GM23338 (cell line): Measurements from ENCODE around the gene DGCR6L.
"Not testable (repeated sequence)": the region's sequence is repeated elsewhere in the genome, so short reads cannot be mapped to it uniquely, and the experiment has no call there.

Source experiments
- CREB1 ChIP-seq: fragments of 250-450 bp; sonication (Bioruptor Pico); IDR thresholded peaks from 2 replicates; pipeline ENCODE4 v1.5.0; 2020; ENCODE audit warnings: low read depth, mild to moderate bottlenecking, moderate library complexity
- CTCF ChIP-seq, 2 experiments: fragments of 200-600 bp in 1 of 2; sonication (generic) in 1 of 2; conservative IDR thresholded peaks; 2 replicates each; pipeline versions ENCODE4 v1.5.1 to v1.6.1; 2016 to 2017; ENCODE audit warnings: antibody characterized with exemption in 2 of 2, low read depth in 2 of 2, mild to moderate bottlenecking in 2 of 2, moderate library complexity in 1 of 2
- ETS1 ChIP-seq: IDR thresholded peaks from 2 replicates; pipeline ENCODE4 v1.6.1; 2016; ENCODE audit warnings: antibody characterized with exemption
- EZH2 ChIP-seq: fragments of 200-600 bp; sonication (generic); IDR thresholded peaks from one replicate; pipeline ENCODE4 v1.8.0; 2017; ENCODE audit warnings: antibody characterized with exemption, mild to moderate bottlenecking, low read depth; ENCODE audit not compliant: unreplicated experiment
- EZH2phosphoT487 ChIP-seq: fragments of 200-600 bp; sonication (generic); IDR thresholded peaks from one replicate; pipeline ENCODE4 v1.8.1; 2018; ENCODE audit warnings: antibody characterized with exemption; ENCODE audit not compliant: unreplicated experiment
- JUNB ChIP-seq: IDR thresholded peaks from one replicate; pipeline ENCODE4 v1.6.1; 2016; ENCODE audit warnings: antibody characterized with exemption; ENCODE audit not compliant: unreplicated experiment
- NANOG ChIP-seq: IDR thresholded peaks from 2 replicates; pipeline ENCODE4 v1.6.1; 2016; ENCODE audit warnings: antibody characterized with exemption, borderline replicate concordance
- POLR2AphosphoS5 ChIP-seq: IDR thresholded peaks from 2 replicates; pipeline ENCODE4 v1.6.1; 2016; ENCODE audit warnings: antibody characterized with exemption, low read depth
- REST ChIP-seq: IDR thresholded peaks from one replicate; pipeline ENCODE4 v1.6.1; 2018; ENCODE audit warnings: antibody characterized with exemption; ENCODE audit not compliant: unreplicated experiment
- STAT1 ChIP-seq: IDR thresholded peaks from one replicate; pipeline ENCODE4 v1.6.1; 2016; ENCODE audit warnings: antibody characterized with exemption; ENCODE audit not compliant: unreplicated experiment
- ZNF114 ChIP-seq: fragments of 250-450 bp; sonication (Bioruptor Pico); IDR thresholded peaks from 2 replicates; pipeline ENCODE4 v1.5.0; 2020; ENCODE audit warnings: mild to moderate bottlenecking, moderate library complexity
- ZNF331 ChIP-seq: fragments of 250-450 bp; sonication (Bioruptor Pico); IDR thresholded peaks from 2 replicates; pipeline ENCODE4 v1.5.0; 2020; ENCODE audit warnings: low read depth, mild to moderate bottlenecking, moderate library complexity
- ZNF462 ChIP-seq: fragments of 250-450 bp; sonication (Bioruptor Pico); IDR thresholded peaks from 2 replicates; pipeline ENCODE4 v1.5.0; 2020; ENCODE audit warnings: mild to moderate bottlenecking, moderate library complexity

GRCh38 chr22:20266667-20267440 is 53.0 kb downstream of the DGCR6L start:
- TF ChIP-seq CTCF (conservative IDR thresholded peaks at IDR 0.05; ENCODE audit: low read depth in 2 of 2); POLR2AphosphoS5; REST; EZH2; STAT1; EZH2phosphoT487; ZNF114 (CRISPR knock-in tag); CREB1 (CRISPR knock-in tag); ETS1; NANOG; ZNF462; JUNB; ZNF331 (CRISPR knock-in tag): not testable (repeated sequence)
